ENCODE results near the gene COL26A1.

The COL26A1 gene

GRCh38 chr7:101450064-101450463 lies 87.4 kb downstream of the COL26A1 start:
- TF ChIP-seq ZNF658 (tag by site-specific recombination; IDR thresholded peaks at IDR 0.05) (no peak), ZNF362 (tag by site-specific recombination; IDR thresholded peaks at IDR 0.05) (no peak), ZNF626 (tag by site-specific recombination; IDR thresholded peaks at IDR 0.05) (no peak)
- Histone ChIP-seq H3K9me3 (ENCODE audit: control insufficient read depth, insufficient read depth, low read depth, low read length) (no peaks in the 10 kb centered on the region), H3K36me3 (ENCODE audit: control insufficient read depth in 2 of 2, insufficient read depth in 1 of 2, low read length in 2 of 2) (no peaks in the 10 kb centered on the region), H3K27ac (ENCODE audit: extremely low read depth, low read depth, low read length) (no peak overlapping the region), H3K4me3 (ENCODE audit: low read depth, low read length) (no peak overlapping the region), H3K4me1 (ENCODE audit: control insufficient read depth, insufficient read depth, low read length) (no peaks in the 10 kb centered on the region)
- POLR2A ChIA-PET = no interaction called here
- CTCF ChIA-PET = interaction anchor here (0.6 to 1.4 kb wide), 5 partner anchors 9 to 58 kb away, joined by 3 to 7 read pairs (median 5); no protein-coding TSS in a partner anchor

- no peak overlapping the region for H3K4me3 ChIP-seq (ENCODE audit: low read depth, low read length)
- no peak for TF ChIP-seq ZBTB44 (tag by site-specific recombination; IDR thresholded peaks at IDR 0.05)
- no peaks in the 10 kb centered on the region for H3K9me3 ChIP-seq (ENCODE audit: control insufficient read depth, insufficient read depth, low read depth, low read length)
- no peak overlapping the region for H3K27ac ChIP-seq (ENCODE audit: extremely low read depth, low read depth, low read length)
- no peaks in the 10 kb centered on the region for H3K4me1 ChIP-seq (ENCODE audit: control insufficient read depth, insufficient read depth, low read length)
- CTCF ChIA-PET = interaction anchor here (1.3 kb wide), 1 partner anchor 13 kb away, joined by 4 read pairs; no protein-coding TSS in a partner anchor
- no peaks in the 10 kb centered on the region for H3K36me3 ChIP-seq (ENCODE audit: control insufficient read depth in 2 of 2, insufficient read depth in 1 of 2, low read length in 2 of 2)
- POLR2A ChIA-PET = no interaction called here
Observed at GRCh38 chr7:101453617-101454016, 90.9 kb downstream of the COL26A1 start.

DNA sequence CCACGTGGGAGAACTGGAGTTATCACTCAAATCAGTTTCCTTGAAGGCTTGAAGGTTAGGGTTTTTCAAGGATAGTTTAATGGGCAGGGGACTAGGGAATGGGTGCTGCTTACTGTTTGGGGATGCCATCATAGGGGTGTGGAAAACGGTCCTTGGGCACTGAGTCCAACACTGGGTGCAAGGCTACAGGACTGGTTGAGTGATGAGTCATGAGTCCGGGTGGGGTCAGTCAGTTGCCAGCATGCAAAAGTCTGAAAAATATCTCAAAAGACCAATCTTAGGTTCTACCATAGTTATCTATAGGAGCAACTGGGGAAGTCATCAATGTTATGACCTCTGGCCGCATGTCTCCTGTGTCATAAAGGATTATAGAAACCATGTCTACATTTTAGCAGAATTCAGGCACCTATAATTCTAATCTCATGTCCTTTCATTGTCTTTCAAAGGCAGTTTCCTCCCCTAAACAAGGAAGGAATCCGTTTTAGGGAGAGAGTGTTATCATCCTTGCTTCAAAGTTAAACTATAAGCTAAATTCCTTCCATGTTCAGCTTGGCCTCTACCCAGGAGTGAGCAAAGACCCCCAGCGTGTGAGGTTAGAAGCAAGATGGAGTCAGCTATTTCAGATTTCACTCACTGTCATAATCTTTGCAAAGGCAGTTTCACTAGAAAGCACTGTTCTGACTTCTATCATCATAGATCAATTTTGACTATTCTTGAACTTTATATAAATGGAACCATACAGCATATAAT lies 94.5 kb downstream of the COL26A1 start:
- Histone ChIP-seq H3K36me3 (ENCODE audit: control insufficient read depth in 2 of 2, insufficient read depth in 1 of 2, low read length in 2 of 2) (no peaks in the 10 kb centered on the region), H3K9me3 (ENCODE audit: control insufficient read depth, insufficient read depth, low read depth, low read length) (no peaks in the 10 kb centered on the region), H3K27ac (ENCODE audit: extremely low read depth, low read depth, low read length) (no peak overlapping the region), H3K4me3 (ENCODE audit: low read depth, low read length) (no peak overlapping the region), H3K4me1 (ENCODE audit: control insufficient read depth, insufficient read depth, low read length) (no peaks in the 10 kb centered on the region)
- POLR2A ChIA-PET = interaction anchor here (0.7 kb wide), 1 partner anchor 1364 kb away, joined by 5 read pairs; no protein-coding TSS in a partner anchor
- CTCF ChIA-PET = interaction anchor here (0.9 to 1.5 kb wide), 2 partner anchors 17 to 46 kb away, joined by 4 to 6 read pairs; no protein-coding TSS in a partner anchor
- TF ChIP-seq FEZF1 (tag by site-specific recombination; IDR thresholded peaks at IDR 0.05) = no peak
- no peak for TF ChIP-seq ZNF24 (tag by site-specific recombination; IDR thresholded peaks at IDR 0.05)
- no peak for TF ChIP-seq ZSCAN30 (tag by site-specific recombination; IDR thresholded peaks at IDR 0.05)
- no peak for TF ChIP-seq ZNF114 (tag by site-specific recombination; IDR thresholded peaks at IDR 0.05)
- no peak for TF ChIP-seq SCRT2 (tag by site-specific recombination; IDR thresholded peaks at IDR 0.05)
- TF ChIP-seq ZBTB10 (tag by site-specific recombination; IDR thresholded peaks at IDR 0.05) = no peak
- no peak for TF ChIP-seq ZNF529 (tag by site-specific recombination; IDR thresholded peaks at IDR 0.05; ENCODE audit: insufficient replicate concordance)
- TF ChIP-seq, protein P1, sequence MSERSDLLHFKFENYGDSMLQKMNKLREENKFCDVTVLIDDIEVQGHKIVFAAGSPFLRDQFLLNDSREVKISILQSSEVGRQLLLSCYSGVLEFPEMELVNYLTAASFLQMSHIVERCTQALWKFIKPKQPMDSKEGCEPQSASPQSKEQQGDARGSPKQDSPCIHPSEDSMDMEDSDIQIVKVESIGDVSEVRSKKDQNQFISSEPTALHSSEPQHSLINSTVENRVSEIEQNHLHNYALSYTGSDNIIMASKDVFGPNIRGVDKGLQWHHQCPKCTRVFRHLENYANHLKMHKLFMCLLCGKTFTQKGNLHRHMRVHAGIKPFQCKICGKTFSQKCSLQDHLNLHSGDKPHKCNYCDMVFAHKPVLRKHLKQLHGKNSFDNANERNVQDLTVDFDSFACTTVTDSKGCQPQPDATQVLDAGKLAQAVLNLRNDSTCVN (tag by site-specific recombination; optimal IDR thresholded peaks at IDR 0.05) = no peak
- TF ChIP-seq ZNF184 (tag by site-specific recombination; IDR thresholded peaks at IDR 0.05) = no peak
- TF ChIP-seq ZNF629 (tag by site-specific recombination; IDR thresholded peaks at IDR 0.05) = no peak
